Right lobe of liver (tissue), 4 donors: Measurements from ENCODE around the gene ISLR.

Source experiments
- POLR2A ChIP-seq: fragments of 450-650 bp; IDR thresholded peaks from one replicate; pipeline ENCODE4 v1.6.1; 2017; ENCODE audit warnings: antibody characterized with exemption, mild to moderate bottlenecking
- TF ChIP-seq, protein P1 (sequence below), 4 donors: fragments of 200-600 bp in 3 of 4; fragments of 450-650 bp in 1 of 4; IDR thresholded peaks; one replicate each; pipeline versions ENCODE4 v1.5.1 to v1.8.0; 2016 to 2022; ENCODE audit warnings: antibody characterized with exemption in 4 of 4, mild to moderate bottlenecking in 2 of 4
- donor health status: DM: no; HTN: no; CAD: no.
- donor health status: DM: no; HTN: no; CAD: no.
- donor health status: DM: no; HTN: yes; CAD: no.

DNA sequence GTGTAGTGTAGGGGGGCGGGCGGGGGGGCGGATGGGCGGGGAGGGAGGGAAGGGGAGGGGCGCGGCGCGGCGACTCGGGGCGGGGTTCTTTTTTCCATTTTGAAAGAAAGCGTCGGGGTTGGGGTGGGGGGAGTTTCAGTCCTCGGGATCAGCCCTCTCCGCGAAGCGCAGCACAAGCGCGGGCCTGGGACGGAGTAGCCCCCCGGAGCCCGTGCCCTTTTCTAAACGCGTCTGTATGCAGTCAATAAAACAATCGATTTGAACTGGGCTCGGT is 37.0 kb upstream of the ISLR start:
- TF ChIP-seq, protein P1, sequence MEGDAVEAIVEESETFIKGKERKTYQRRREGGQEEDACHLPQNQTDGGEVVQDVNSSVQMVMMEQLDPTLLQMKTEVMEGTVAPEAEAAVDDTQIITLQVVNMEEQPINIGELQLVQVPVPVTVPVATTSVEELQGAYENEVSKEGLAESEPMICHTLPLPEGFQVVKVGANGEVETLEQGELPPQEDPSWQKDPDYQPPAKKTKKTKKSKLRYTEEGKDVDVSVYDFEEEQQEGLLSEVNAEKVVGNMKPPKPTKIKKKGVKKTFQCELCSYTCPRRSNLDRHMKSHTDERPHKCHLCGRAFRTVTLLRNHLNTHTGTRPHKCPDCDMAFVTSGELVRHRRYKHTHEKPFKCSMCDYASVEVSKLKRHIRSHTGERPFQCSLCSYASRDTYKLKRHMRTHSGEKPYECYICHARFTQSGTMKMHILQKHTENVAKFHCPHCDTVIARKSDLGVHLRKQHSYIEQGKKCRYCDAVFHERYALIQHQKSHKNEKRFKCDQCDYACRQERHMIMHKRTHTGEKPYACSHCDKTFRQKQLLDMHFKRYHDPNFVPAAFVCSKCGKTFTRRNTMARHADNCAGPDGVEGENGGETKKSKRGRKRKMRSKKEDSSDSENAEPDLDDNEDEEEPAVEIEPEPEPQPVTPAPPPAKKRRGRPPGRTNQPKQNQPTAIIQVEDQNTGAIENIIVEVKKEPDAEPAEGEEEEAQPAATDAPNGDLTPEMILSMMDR (IDR thresholded peaks at IDR 0.05): no peak
- TF ChIP-seq POLR2A: no peak
